GM12801 (cell line): Measurements from ENCODE around the gene DSC3.

Experiments used
- CTCF ChIP-seq: IDR thresholded peaks from one replicate; pipeline ENCODE4 v1.5.1; 2011; ENCODE audit warnings: control low read depth; ENCODE audit not compliant: insufficient read length; ENCODE audit errors: extremely low read depth

Gene DSC3

GRCh38 chr18:31042406-31043181, at the start of gene DSC3:
Gene DSC3, minus strand, starts transcription at chr18:31042742. Its CDS starts 82 bp downstream, at chr18:31042660.
- no peak for TF ChIP-seq CTCF

DNA sequence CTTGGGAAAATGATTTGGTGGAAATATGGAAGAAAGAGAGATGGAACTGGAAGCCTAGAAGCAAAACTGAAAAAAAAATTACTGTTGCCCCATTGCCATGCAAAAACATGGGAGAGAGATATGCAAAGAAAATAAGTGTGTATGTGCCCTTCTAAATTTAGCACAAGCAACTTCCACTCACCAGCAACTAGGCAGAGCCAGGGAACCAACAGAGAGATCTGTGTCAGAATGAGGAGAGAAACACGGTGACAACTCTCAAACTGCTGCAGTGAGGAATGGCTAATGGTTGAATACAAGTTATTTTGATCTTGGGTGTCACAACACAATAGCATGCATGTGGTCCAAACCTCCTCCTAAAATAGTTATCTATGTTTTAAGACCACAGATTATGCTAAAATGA, 48.8 kb upstream of the DSC3 start:
- TF ChIP-seq CTCF, result no peak

GRCh38 chr18:31088532-31088931, 46.0 kb upstream of the DSC3 start:
- TF ChIP-seq CTCF, result no peak

DNA sequence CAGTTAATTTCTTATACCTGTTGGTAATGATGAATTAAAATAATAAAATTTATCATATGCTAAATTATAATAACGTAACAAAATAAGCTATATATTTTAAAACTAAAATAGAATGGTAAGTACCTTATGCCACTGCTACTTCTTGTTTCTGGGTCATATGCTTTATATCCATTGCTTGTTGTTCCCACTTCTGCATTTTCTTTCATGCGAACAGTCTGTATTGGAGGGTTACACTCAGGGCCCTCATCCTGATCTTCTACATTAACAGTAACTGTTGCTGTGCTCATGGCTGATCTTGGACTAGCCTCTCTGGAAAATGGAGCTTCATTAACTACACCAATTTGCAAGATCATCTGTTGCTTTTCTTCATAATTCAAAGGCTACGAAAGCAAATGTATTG, 37.4 kb upstream of the DSC3 start:
- no peak for TF ChIP-seq CTCF

DNA sequence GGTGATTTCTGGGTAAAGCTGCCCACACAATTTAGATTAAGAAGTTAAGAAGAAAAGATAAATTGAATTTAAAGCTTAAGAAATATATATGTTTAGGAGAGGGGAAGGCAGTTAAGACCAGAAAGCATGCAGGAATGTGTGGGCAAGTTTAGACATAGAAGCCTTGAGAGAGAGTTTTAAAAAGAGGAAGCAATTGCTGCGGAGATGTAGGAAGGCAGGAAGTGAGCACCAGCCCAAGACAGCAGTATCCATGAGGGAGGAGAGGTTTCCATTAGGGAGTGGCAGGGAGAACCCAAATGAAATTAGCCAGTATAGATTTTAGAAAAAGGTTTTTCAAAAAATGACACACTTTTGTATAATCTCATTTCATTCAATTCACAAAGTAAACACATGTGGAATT, 35.3 kb upstream of the DSC3 start:
- TF ChIP-seq CTCF, result no peak

DNA sequence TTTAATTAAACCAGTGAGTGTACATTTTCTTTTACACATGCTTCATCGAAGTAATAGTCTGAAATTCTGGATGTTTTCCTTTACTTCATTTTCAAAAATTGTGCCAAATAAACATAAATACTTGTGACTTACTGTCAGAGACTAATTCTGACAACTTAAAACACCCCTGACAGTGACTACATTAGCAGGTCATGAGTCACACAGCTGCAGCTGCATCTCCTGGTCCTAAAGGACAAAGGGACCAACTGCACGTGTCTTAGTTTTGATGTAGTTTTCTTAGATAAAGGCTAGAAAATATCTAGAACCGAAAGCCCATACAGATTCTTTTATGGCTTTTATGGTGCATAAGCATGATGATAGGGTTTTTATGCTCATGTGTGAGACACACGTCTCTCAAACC, 29.6 kb upstream of the DSC3 start:
- TF ChIP-seq CTCF, result no peak

GRCh38 chr18:31070206-31070605, 27.7 kb upstream of the DSC3 start:
- no peak for TF ChIP-seq CTCF
